Adipocyte (in vitro differentiated cells): ENCODE measurements around the gene CS.
"Not testable (repeated sequence)": the region's sequence is repeated elsewhere in the genome, so short reads cannot be mapped to it uniquely, and the experiment has no call there.

Experiments used
- DNase-seq: peaks from one replicate; pipeline ENCODE4 v3.0.0-alpha.2; 2015; ENCODE audit warnings: low read depth
- H3K27me3 ChIP-seq: replicated peaks from 2 replicates; pipeline ENCODE4 v1.7.0; 2013; ENCODE audit warnings: mild to moderate bottlenecking, low read length, moderate library complexity; ENCODE audit not compliant: control insufficient read depth, insufficient read depth
- H3K36me3 ChIP-seq: 2 replicates; pipeline ENCODE4 v1.7.0; 2013; ENCODE audit warnings: low read length, mild to moderate bottlenecking, moderate library complexity; ENCODE audit not compliant: control insufficient read depth, insufficient read depth, severe bottlenecking
- H3K4me1 ChIP-seq: 2 replicates; pipeline ENCODE4 v1.7.0; 2013; ENCODE audit warnings: mild to moderate bottlenecking, low read length, moderate library complexity; ENCODE audit not compliant: control insufficient read depth, insufficient read depth
- H3K4me3 ChIP-seq: 2 replicates; pipeline ENCODE4 v1.7.0; 2013; ENCODE audit warnings: mild to moderate bottlenecking, low read length, moderate library complexity
- H3K9ac ChIP-seq: 2 replicates; pipeline ENCODE4 v1.7.0; 2013; ENCODE audit warnings: mild to moderate bottlenecking, low read length, moderate library complexity
- H3K9me3 ChIP-seq: 2 replicates; pipeline ENCODE4 v1.7.0; 2013; ENCODE audit warnings: mild to moderate bottlenecking, low read length, moderate library complexity; ENCODE audit not compliant: control insufficient read depth

The CS gene

DNA sequence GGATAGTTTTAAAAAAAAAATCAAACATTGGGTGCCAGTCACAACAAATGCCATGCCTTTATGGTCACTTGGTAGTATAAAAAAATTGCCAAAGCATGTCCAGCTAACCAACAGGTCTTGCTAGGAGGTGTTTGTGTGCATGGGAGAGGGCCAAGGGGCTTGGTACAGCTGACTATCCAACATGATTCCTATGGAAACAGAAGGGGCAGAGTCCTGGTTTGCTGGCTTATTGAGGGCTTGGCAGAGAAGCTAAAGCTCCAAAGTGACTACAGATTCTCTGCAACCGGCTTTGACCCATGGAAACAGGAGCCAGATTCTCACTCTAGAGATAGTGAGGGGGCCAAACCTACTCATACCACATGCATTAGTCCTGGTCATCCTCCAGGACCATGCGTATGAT, 27.7 kb downstream of the CS start:
- H3K4me1 ChIP-seq: peaks cover 15% of the 10 kb centered on the region
- peaks cover 78% of the 10 kb centered on the region for H3K36me3 ChIP-seq
- not testable (repeated sequence) for H3K9ac ChIP-seq, H3K9me3 ChIP-seq, H3K27me3 ChIP-seq, DNase-seq, H3K4me3 ChIP-seq

DNA sequence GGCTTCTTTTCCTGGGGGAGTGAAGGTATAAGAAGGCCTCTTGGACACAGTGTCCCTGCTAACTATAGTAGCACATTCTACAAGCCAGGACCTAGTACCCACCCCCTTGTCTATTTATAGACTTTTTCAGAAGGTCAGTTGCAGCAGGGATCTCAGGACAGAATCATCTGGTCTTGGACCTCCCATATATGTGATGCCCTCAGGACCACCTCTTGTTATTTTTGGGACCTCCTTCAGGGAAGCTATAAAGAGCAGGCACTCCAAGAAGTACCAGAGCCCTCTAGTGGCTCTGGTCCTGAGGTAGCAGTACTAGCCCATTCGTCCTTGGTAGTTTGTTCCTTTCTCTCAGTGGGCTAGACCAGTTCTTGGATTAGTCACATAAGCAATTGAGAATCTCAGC, 29.1 kb downstream of the CS start:
- H3K9me3 ChIP-seq: no peaks in the 10 kb centered on the region
- peaks cover 66% of the 10 kb centered on the region for H3K36me3 ChIP-seq
- H3K27me3 ChIP-seq: no peaks in the 10 kb centered on the region
- DNase-seq: peak; percentile 39
- peaks cover 22% of the 10 kb centered on the region for H3K4me1 ChIP-seq
- no peak overlapping the region for H3K4me3 ChIP-seq
- no peak overlapping the region for H3K9ac ChIP-seq

DNA sequence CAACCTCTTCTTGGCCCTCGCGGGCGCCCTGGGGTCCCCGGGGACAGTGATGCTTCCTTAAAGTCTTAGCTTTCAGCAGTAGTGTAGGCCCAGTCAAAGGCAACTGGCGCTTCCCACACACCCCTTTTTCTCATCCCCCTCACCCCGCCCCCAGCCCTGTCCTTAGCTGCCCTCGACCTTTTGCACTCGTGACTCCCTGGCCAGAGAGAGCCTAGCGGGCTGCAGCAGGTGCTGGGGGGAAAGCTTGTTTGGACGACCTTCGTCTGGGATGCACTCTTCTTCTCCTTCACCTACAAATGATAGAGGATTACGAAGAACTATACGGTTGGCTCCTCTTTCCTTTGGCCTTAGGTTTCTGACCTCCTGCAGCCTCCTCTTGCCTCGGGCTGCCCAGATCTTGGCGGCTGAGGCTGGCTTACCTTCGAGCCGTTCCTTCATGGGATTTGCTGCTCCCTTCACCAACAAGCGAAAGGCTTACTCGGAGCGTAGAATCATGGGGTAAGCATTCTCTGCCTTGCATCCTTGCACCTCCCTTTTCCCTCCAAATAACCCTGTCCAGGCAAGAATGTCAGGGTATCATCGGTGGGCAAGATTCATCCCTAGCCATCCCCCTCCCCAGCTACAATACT, 32.6 kb downstream of the CS start:
- H3K9me3 ChIP-seq: no peaks in the 10 kb centered on the region
- no peaks in the 10 kb centered on the region for H3K27me3 ChIP-seq
- peak overlapping the region; percentile 92 for H3K9ac ChIP-seq
- H3K4me3 ChIP-seq: peak overlapping the region; percentile 90
- H3K4me1 ChIP-seq: peaks cover 18% of the 10 kb centered on the region
- H3K36me3 ChIP-seq: peaks cover 32% of the 10 kb centered on the region
- DNase-seq: no peak

DNA sequence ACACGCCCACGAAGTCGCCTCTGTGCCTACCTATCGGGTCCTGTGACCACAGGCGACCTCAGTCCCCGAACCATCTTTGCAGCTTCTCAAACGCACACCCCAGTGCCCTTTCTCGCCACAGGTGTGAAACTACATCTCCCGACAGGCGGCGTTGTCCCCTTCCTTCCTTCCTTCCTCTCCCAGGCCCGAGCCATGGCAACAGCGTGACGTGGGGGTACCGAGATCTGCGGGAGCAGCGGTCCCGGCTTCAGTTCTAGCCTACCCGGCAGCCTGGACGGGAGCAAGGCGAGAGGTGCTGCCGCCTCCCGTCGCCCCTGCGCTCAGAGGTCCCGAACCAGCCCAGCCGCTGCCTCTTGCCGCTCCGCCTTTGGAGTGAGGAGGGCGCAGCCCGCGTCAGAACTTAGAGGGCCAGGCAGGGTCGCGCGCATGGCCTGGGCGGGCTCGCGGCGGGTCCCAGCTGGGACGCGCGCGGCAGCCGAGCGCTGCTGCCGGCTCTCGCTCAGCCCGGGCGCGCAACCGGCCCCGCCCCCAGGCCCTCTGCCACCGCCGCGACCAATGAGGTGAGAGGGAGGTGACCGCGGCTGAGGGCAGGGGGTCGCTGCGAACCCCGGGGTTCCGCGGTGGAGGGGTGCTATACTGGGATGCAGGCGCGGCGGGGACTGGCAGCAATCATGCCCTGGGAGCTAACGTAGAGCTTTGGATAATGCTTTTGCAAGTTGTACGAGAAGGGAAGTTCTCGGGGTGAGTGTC, 33.3 kb downstream of the CS start, which contains the start of gene COQ10A:
TSS of gene COQ10A (plus strand) at position 250 of the 750 bp plus-strand sequence. CDS start at position 427, 177 bp downstream.
- peaks cover 25% of the 10 kb centered on the region for H3K36me3 ChIP-seq
- DNase-seq: peak; percentile 96
- no peaks in the 10 kb centered on the region for H3K27me3 ChIP-seq
- peak within 1 kb of the TSS; percentile 90 for H3K4me3 ChIP-seq
- peak within 1 kb of the TSS; percentile 92 for H3K9ac ChIP-seq
- no peaks in the 10 kb centered on the region for H3K9me3 ChIP-seq
- peaks cover 21% of the 10 kb centered on the region for H3K4me1 ChIP-seq

DNA sequence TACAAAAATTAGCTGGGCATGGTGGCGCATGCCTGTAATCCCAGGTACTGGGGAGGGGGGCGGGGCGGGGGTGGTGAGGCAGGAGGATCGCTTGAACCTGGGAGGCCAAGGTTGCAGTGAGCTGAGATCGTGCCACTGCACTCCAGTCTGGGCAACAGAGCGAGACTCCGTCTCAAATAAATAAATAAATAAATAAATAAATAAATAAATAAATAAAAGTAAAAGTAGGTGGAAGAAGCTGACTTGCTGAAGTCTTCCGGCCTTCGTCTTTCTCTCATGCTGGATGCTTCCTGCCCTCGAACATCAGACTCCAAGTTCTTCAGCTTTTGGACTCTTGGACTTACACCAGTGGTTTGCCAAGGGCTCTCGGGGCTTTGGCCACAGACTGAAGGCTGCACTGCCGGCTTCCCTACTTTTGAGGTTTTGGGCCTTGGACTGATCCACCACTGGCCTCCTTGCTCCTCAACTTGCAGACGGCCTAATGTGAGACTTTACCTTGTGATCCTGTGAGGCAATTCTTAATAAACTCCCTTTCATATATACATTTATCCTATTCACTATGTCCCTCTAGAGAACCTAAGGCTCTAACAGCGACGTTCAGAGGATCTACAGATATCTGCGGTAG, 34.0 kb downstream of the CS start:
- H3K27me3 ChIP-seq, DNase-seq, H3K9me3 ChIP-seq: not testable (repeated sequence)
- Histone ChIP-seq H3K4me3 (peak overlapping the region; percentile 90), H3K4me1 (peaks cover 27% of the 10 kb centered on the region), H3K36me3 (peaks cover 18% of the 10 kb centered on the region), H3K9ac (peak overlapping the region; percentile 92)

DNA sequence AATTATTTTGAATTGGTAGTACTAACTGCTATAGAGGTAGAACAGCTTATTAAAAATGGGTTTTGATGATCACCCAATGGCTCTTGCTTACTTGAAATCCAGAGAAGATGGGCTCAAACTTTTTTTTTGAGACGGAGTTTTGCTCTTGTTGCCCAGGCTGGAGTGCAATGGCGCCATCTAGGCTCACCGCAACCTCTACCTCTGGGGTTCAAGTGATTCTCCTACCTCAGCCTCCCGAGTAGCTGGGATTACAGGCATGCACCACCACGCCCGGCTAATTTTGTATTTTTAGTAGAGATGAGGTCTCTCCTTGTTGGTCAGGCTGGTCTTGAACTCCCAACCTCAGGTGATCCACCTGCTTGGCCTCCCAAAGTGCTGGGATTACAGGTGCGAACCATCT, 37.2 kb downstream of the CS start:
- not testable (repeated sequence) for H3K9ac ChIP-seq, DNase-seq, H3K36me3 ChIP-seq, H3K27me3 ChIP-seq, H3K4me3 ChIP-seq, H3K9me3 ChIP-seq
- H3K4me1 ChIP-seq: peaks cover 28% of the 10 kb centered on the region

DNA sequence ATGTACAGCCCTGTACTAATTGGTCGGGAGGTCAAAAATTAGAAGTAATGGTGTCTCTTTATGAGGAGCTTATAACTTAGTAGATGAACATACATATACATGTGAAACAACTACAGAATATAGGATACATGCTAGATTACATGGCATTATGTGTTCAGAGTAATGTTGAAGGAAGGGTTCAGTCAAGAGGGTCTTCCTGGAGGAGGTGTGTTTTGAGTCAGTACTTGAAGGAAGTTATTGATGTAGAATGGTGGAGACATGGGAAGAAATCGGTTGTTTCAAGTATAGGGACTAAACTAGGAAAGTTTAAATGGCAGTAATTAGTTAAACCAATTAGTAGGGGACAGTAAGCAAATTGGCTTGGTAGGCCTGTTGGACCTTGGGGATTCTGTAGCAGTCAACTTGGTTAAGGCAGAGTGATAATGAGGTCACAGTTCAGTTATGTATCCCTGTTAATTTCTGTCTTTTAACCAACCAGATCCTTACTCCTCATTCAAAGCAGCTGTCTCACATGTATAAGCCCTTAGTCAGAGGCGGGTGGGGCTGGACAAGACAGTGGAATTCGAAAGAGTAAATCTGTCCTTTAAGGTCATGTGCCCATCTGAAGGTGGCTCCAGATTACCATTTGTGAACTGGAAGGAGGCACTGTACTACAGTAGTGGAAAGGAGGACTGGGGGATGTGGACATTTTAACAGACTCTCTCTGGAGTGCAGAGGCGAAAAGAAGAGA, 38.5 kb downstream of the CS start:
- no peak overlapping the region for H3K4me3 ChIP-seq

DNA sequence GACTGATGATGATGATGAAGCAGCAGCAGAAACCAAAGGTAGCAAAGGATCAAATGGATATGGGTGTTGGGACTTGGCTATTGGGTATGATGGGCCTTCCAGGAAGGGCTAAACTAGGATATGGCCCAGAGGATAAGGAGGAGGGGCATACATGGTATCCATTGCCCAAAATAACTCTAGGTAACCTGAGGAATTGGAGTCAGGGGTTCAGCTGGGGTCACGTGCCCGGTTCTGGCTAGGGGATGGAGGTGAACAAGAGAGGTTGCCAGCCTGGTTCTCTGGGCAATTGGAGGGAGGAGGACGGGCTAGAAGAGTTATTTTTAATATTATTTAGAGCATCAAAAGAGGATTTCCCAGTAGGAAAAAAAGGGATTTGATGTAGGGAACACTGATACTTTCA, 39.2 kb downstream of the CS start:
- H3K9me3 ChIP-seq: no peaks in the 10 kb centered on the region
- H3K9ac ChIP-seq: no peak overlapping the region
- peaks cover 32% of the 10 kb centered on the region for H3K4me1 ChIP-seq
- peaks cover 3% of the 10 kb centered on the region for H3K36me3 ChIP-seq
- no peaks in the 10 kb centered on the region for H3K27me3 ChIP-seq
- DNase-seq: no peak
- no peak overlapping the region for H3K4me3 ChIP-seq

More for the DNA sequence above, 38.5 kb downstream of the CS start:
- no peak overlapping the region for H3K9ac ChIP-seq
- DNase-seq: peak; percentile 59
- no peaks in the 10 kb centered on the region for H3K36me3 ChIP-seq
- H3K4me1 ChIP-seq: peaks cover 30% of the 10 kb centered on the region
- no peaks in the 10 kb centered on the region for H3K27me3 ChIP-seq
- no peaks in the 10 kb centered on the region for H3K9me3 ChIP-seq

DNA sequence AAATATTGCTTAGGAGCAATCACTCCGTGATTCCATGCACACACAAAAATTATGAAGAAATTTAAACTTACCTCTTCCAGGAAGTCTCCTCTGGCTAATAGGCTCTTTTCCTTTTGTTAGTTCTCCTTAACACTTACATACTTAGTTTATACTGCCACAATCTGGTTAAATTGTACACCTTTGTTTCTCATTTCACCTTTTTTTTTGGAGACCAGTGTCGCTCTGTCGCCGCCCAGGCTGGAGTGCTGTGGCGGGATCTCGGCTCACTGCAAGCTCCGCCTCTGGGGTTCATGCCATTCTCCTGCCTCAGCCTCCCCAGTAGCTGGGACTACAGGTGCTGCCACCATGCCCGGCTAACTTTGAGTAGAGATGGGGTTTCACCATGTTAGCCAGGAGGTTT, 39.8 kb downstream of the CS start:
- no peaks in the 10 kb centered on the region for H3K27me3 ChIP-seq
- H3K9ac ChIP-seq: no peak overlapping the region
- no peak overlapping the region for H3K4me3 ChIP-seq
- H3K9me3 ChIP-seq: no peaks in the 10 kb centered on the region
- peaks cover 36% of the 10 kb centered on the region for H3K4me1 ChIP-seq
- no peak for DNase-seq
- H3K36me3 ChIP-seq: peaks cover 9% of the 10 kb centered on the region

DNA sequence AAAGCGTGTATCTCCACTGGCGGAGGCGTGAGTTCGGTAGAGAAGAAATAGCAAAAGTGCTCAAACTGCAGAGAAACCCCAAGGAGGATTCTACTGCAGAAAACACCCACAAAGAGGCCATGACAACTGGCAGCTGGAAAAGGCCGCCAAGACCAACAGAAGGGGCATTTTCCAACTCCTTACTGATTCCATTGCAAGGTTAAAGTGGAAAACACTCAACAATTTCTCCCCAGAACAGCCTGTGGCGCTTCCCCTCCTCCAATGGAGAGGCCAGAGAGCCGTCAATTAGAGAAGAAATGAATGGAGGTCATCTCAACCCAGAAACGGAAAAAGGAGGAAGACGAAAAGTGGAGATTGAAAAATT, 41.3 kb downstream of the CS start:
- Histone ChIP-seq H3K4me3 (peak overlapping the region; percentile 86), H3K9me3 (no peaks in the 10 kb centered on the region), H3K9ac (peak overlapping the region; percentile 92), H3K4me1 (peaks cover 36% of the 10 kb centered on the region), H3K36me3 (peaks cover 24% of the 10 kb centered on the region), H3K27me3 (no peaks in the 10 kb centered on the region)
- no peak for DNase-seq
